ENCODE measurements around the gene CELA3A. TPM values are rescaled to one million over a fixed set of nuclear protein-coding genes. Genes with fewer than 3 reads are reported as not detected.
A peak's percentile ranks its signal among the peaks of the same experiment; 100 is the strongest.

CELA3A gene
- total RNA-seq, 1 experiment from 2014 or later, result not detected

DNA sequence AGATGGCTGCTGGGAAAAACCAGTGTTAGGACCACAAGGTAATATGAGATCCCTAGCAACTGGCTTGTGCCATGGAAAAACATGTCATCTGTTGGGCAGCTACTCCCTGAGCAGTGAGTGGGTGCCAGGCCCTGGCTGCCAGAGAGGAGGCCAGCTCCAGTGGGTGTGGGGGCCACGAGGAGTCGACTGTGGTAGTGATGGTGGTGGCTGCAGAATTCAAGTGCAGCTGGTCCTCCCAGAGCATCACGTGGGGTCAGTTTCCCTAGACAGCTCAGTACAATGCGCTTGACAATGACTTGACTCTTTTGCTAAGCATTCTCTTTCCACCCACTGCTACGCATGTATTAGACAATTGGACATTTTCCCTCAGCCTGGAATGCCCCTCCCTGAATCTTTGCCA lies 36.6 kb downstream of the CELA3A start:
- no peak for DNase-seq (ENCODE audit: low read depth)
- in situ Hi-C loops (cut with HindIII; ENCODE audit: low pct_unique_long_range_greater_than_20kb, low sequenced_read_pairs), result no loop called here

- in situ Hi-C loops (cut with HindIII; ENCODE audit: low pct_unique_long_range_greater_than_20kb, low sequenced_read_pairs), result no loop called here
- peak; percentile 71 for DNase-seq (ENCODE audit: low read depth)
Observed at GRCh38 chr1:22039594-22040285, 38.3 kb downstream of the CELA3A start.

DNA sequence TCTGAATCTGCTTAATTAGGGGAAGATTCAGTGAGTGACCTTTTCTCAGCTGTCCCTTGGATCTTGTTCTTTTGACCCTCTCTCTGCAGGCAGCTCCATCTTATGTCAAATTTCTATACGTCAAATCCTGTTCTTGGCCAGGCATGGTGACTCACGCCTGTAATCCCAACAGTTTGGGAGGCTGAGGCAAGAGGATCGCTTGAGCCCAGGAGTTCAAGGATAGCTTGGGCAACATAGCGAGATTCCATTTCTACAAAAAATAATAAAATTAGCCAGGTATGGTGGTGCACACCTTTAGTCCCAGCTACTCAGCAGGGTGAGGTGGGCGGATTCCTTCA lies 38.8 kb downstream of the CELA3A start:
- in situ Hi-C loops (cut with HindIII; ENCODE audit: low pct_unique_long_range_greater_than_20kb, low sequenced_read_pairs), result no loop called here
- DNase-seq (ENCODE audit: low read depth), result no peak

DNA sequence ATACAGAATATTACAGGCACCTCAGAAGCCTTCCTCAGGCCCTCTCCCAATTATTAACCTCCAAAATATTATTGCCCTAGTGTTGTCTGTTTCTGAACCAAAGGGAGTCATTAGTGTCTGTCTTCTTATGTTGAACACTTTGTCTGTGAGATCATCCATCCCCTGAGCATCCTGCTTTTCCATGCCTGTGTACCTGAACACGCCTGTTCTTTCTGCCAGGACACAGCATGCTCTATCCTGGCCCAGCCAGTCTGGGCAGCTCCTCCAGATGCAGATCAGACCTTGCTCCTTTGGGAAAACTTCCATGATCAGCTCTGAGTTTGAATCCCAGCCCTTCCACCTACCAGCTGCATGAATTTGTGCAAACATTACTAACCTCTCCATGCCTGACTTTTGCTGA lies 40.0 kb downstream of the CELA3A start:
- in situ Hi-C loops (cut with HindIII; ENCODE audit: low pct_unique_long_range_greater_than_20kb, low sequenced_read_pairs), result no loop called here
- no peak for DNase-seq (ENCODE audit: low read depth)

GRCh38 chr1:22043198-22043769 lies 41.8 kb downstream of the CELA3A start:
- in situ Hi-C loops (cut with HindIII; ENCODE audit: low pct_unique_long_range_greater_than_20kb, low sequenced_read_pairs), result no loop called here

DNA sequence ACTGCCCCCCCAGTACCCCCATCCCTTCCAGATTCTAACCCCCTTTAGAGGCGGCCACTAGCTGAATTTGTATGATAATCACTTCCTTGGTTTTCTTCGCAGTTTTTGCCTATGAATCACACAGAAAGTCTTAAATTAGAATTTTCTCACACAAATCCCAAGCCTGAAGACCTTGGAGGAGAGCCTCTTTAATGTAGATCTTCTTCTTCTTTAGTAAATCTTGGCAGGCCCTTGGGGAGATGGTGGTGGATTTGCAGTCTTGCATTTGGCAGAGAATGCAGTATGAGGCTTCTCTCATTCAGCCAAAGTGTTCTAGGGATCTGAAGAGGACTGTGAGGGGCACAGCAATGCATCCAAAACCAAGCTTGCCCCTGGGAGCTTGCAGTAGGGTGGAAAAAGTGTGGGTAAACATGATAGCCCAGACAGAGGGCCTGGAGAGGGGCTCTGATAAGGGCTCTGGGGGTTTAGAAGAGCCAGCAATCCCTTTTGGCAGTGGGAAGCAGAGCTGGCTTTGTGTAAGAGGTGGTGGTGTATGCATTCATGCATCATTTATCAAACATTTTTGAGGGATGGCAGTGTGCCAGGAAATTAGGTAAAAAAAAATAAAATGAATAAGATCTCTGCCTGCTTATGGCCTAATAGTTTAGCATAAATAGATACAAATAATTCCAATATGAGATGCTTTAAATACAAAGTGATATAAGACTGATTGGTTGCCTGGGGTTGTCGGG lies 43.4 kb downstream of the CELA3A start:
- no peak for DNase-seq (ENCODE audit: low read depth)
- in situ Hi-C loops (cut with HindIII; ENCODE audit: low pct_unique_long_range_greater_than_20kb, low sequenced_read_pairs), result no loop called here

More at GRCh38 chr1:22043198-22043769, 41.8 kb downstream of the CELA3A start:
- no peak for DNase-seq (ENCODE audit: low read depth)

DNA sequence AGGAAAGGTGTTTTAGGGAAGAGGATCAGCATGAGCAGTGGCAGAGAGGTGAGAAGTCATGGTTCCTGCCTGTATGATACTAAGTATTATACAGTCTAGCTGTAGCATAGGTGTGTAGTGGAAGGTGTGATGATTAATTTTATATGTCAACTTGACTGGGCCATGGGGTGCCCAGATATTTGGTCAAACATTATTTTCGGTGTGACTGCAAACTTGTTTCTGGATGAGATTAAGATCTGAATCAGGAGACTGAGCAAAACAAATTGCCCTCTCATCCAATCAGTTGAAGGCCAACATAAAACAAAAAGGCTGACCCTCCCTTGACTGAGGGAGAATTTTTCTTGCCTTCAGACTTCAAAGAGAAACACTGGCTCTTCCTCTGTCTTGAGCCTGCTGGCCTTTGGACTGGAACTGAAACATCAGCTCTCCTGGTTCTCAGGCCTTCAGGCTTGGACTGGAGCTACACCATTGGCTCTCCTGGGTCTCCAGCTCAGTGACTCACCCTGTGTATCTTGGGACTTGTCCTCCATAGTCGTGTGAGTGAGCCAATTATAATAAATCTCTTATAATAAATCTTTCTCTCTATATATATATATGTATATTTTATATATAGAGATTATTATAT lies 44.3 kb downstream of the CELA3A start:
- in situ Hi-C loops (cut with HindIII; ENCODE audit: low pct_unique_long_range_greater_than_20kb, low sequenced_read_pairs), result no loop called here
- no peak for DNase-seq (ENCODE audit: low read depth)

GRCh38 chr1:22048351-22049192 lies 47.1 kb downstream of the CELA3A start:
- in situ Hi-C loops (cut with HindIII; ENCODE audit: low pct_unique_long_range_greater_than_20kb, low sequenced_read_pairs), result no loop called here
- DNase-seq (ENCODE audit: low read depth), result peak; percentile 36

GRCh38 chr1:22050330-22050729 lies 48.9 kb downstream of the CELA3A start:
- in situ Hi-C loops (cut with HindIII; ENCODE audit: low pct_unique_long_range_greater_than_20kb, low sequenced_read_pairs), result loop anchor here (5.0 kb wide), 1 partner anchor 42 kb away; no protein-coding TSS in a partner anchor
- no peak for DNase-seq (ENCODE audit: low read depth)

DNA sequence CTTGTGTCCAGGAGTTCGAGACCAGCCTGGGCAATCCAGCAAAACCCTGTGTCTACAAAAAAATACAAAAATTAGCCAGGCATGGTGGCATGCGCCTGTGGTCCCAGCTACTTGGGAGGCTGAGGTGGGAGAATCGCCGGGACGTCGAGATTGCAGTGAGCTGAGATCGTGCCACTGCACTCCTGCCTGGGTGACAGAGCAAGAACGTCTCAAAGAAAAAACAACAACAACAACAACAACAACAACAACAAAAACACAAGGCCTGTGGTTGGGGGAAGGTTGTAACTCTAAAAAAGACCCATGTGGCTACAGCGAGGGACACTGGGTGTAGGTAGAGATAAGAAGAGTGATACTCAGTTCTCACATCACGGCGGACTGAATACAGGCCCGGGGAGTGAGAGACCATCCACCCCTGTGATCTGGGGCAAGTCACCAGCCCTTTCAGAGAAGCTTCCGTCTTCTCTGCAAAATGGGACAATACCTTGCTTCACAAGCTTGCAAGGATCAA lies 50.2 kb downstream of the CELA3A start:
- in situ Hi-C loops (cut with HindIII; ENCODE audit: low pct_unique_long_range_greater_than_20kb, low sequenced_read_pairs), result loop anchor here (5.0 kb wide), 1 partner anchor 41 kb away; no protein-coding TSS in a partner anchor
- no peak for DNase-seq (ENCODE audit: low read depth)

- peak; percentile 94 for DNase-seq (ENCODE audit: low read depth)
- in situ Hi-C loops (cut with HindIII; ENCODE audit: low pct_unique_long_range_greater_than_20kb, low sequenced_read_pairs), result loop anchor here (5.0 kb wide), 1 partner anchor 40 kb away; no protein-coding TSS in a partner anchor
Observed at GRCh38 chr1:22052115-22053016, 50.9 kb downstream of the CELA3A start, which contains the start of gene CDC42. Gene CDC42, plus strand, starts transcription at chr1:22052709. Its CDS starts 25,770 bp downstream, at chr1:22078479.

GRCh38 chr1:22053017-22053860 lies 51.8 kb downstream of the CELA3A start:
- in situ Hi-C loops (cut with HindIII; ENCODE audit: low pct_unique_long_range_greater_than_20kb, low sequenced_read_pairs), result loop anchor here (5.0 kb wide), 1 partner anchor 39 kb away; no protein-coding TSS in a partner anchor
- DNase-seq (ENCODE audit: low read depth), result peak; percentile 72

DNA sequence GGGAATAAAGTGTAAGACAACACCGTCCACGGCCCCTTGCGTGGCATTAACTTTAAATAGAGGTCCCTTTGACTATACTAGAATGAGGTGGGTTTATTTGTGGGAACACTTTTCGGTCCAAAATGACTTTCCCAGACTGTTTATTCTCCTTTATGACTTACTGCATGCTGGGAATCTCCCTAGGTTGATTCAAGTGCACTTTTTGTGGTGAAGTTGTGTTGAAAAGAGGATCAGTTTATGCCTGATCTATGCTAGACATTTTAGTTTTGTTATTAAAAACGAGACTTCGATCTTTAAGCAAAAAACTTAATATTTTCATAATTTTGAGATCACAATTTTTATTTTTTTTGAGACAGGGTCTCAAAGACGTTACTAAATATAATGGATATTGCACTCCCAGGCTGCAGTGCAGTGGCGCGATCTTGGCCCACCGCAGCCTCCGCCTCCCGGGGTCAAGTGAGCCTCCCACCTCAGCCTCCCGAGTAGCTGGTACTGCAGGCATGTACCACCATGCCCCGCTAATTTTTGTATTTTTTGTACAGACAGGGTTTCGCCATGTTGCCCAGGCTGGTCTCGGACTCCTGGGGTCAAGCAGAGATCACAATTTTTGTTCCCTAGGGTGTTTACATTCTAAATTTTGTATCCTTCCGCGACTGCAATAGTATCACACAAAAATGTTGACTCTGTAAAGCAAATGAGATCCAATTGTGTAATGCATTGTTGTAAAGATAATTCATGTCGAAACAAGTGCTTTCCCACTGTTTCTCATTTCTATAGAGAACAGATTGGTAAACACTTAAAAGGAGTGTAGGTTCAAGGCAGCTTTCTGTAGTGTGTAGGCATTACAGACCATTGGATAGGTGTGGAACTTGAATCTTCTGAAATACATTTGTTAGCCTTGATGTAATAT lies 52.7 kb downstream of the CELA3A start:
- in situ Hi-C loops (cut with HindIII; ENCODE audit: low pct_unique_long_range_greater_than_20kb, low sequenced_read_pairs), result loop anchor here (5.0 kb wide), 1 partner anchor 38 kb away; no protein-coding TSS in a partner anchor
- DNase-seq (ENCODE audit: low read depth), result no peak

- in situ Hi-C loops (cut with HindIII; ENCODE audit: low pct_unique_long_range_greater_than_20kb, low sequenced_read_pairs), result no loop called here
- no peak for DNase-seq (ENCODE audit: low read depth)
Observed at GRCh38 chr1:22055463-22055862, 54.0 kb downstream of the CELA3A start.

DNA sequence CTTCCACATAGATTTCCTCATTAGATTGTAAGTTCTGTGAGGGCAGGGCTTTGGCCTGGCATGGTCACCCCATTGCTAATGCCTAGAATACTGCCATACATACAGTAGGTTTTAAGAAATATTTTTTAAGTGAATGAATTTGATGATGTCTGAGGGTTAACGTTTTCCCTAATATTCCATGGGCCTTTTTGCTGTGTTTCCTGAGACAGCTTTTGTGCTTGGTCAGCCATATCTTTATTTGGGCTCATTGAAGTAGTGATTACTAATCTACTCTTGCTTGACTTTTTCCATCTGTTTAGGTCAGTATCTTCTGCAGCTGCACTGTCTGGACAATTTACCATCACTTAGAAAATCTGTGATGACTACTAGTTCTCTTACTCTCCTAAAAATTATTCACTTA lies 54.6 kb downstream of the CELA3A start:
- in situ Hi-C loops (cut with HindIII; ENCODE audit: low pct_unique_long_range_greater_than_20kb, low sequenced_read_pairs), result no loop called here
- no peak for DNase-seq (ENCODE audit: low read depth)

Data from Caki2 (cell line).